Measurements from ENCODE around the gene LYPLA2. TPM values are rescaled to one million over a fixed set of nuclear protein-coding genes. Genes with fewer than 3 reads are reported as not detected.
"Not testable (repeated sequence)": the region's sequence is repeated elsewhere in the genome, so short reads cannot be mapped to it uniquely, and the experiment has no call there.

LYPLA2 gene
- total RNA-seq, 2 experiments from 2014 or later = 37.4 to 37.7 TPM

DNA sequence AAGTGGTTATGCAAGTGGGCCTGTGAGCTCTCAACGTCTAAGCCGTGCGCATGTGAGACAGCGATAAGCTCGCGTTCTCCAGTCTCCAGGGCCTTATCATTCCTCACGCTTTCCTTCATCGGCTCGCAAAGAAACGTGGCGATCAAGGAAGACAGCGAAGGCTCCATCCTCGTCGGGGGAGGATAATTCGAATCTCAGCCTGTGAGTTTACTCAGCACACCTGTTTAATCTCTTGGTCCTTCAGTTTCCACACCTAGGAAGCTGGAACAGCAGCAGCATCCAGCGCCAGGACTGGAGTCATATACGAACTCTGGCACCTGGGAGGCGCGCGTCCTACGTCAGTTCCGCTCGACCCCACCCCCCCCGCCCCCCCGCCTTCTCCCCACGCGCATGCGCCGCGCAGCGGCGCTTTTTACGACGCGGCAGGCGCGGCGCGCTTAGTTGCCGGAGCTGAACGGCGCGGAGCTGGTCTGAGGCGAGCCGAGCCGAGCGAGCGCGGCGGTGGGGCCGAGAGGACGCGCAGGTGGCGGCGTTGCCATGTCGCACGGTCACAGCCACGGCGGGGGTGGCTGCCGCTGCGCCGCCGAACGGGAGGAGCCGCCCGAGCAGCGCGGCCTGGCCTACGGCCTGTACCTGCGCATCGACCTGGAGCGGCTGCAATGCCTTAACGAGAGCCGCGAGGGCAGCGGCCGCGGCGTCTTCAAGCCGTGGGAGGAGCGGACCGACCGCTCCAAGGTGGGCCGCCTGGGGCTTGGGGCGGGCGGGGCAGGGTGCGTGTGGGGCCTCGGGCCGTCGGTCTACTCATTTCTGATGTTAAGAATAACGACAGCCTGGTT is 12.7 kb upstream of the LYPLA2 start, which contains the start of gene PITHD1:
Gene PITHD1 (plus strand): TSS at position 440 of the 836 bp plus-strand sequence. CDS start 98 bp downstream, at position 538.
- Histone ChIP-seq H3K36me3 (ENCODE audit: insufficient read depth, low read length) (peaks cover 18% of the 10 kb centered on the region), H3K4me1 (ENCODE audit: insufficient read depth, low read length) (peaks cover 34% of the 10 kb centered on the region), H3K9me3 (ENCODE audit: control insufficient read depth in 1 of 2, insufficient read depth in 1 of 2, low read length in 2 of 2) (no peaks in the 10 kb centered on the region), H3K27ac (ENCODE audit: low read depth in 1 of 2, low read length in 2 of 2) (peak within 1 kb of the TSS; percentile 81 to 89), H3K27me3 (ENCODE audit: control insufficient read depth in 1 of 2, insufficient read depth in 2 of 2, low read length in 2 of 2) (no peaks in the 10 kb centered on the region), H3K4me3 (ENCODE audit: low read length) (peak within 1 kb of the TSS; percentile 80)
- H3K4me1 Mint-ChIP-seq (ENCODE audit: low read depth) = peaks cover 46% of the 10 kb centered on the region
- POLR2A ChIA-PET = interaction anchor here (0.6 to 3.4 kb wide), 14 partner anchors 13 to 434 kb away, joined by 3 to 28 read pairs (median 4); partner anchors contain the start of genes ELOA, GALE, HMGCL and HNRNPR
- peaks cover 31% of the 10 kb centered on the region for H3K36me3 Mint-ChIP-seq (ENCODE audit: low read depth)
- H3K27ac Mint-ChIP-seq = peak within 1 kb of the TSS; percentile 98
- DNase-seq (peak; percentile 58 to 94 (median 78)), ATAC-seq (ENCODE audit: poor library complexity) (peak; percentile 80)
- CTCF ChIA-PET = interaction anchor here (0.7 to 1.5 kb wide), 2 partner anchors 33 to 87 kb away, joined by 3 to 5 read pairs; no protein-coding TSS in a partner anchor
- TF ChIP-seq, protein P1, sequence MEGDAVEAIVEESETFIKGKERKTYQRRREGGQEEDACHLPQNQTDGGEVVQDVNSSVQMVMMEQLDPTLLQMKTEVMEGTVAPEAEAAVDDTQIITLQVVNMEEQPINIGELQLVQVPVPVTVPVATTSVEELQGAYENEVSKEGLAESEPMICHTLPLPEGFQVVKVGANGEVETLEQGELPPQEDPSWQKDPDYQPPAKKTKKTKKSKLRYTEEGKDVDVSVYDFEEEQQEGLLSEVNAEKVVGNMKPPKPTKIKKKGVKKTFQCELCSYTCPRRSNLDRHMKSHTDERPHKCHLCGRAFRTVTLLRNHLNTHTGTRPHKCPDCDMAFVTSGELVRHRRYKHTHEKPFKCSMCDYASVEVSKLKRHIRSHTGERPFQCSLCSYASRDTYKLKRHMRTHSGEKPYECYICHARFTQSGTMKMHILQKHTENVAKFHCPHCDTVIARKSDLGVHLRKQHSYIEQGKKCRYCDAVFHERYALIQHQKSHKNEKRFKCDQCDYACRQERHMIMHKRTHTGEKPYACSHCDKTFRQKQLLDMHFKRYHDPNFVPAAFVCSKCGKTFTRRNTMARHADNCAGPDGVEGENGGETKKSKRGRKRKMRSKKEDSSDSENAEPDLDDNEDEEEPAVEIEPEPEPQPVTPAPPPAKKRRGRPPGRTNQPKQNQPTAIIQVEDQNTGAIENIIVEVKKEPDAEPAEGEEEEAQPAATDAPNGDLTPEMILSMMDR (IDR thresholded peaks at IDR 0.05) = no peak
- no peaks in the 10 kb centered on the region for H3K27me3 Mint-ChIP-seq
- H3K9me3 Mint-ChIP-seq = no peaks in the 10 kb centered on the region
- intact Hi-C loops (cut with DNase I, micrococcal nuclease) = loop anchor here (1.0 to 5.0 kb wide), 3 partner anchors 13 to 36 kb away; partner anchors contain the start of genes ELOA (in 1 of the 2), GALE (in 1 of the 2) and LYPLA2 (in 1 of the 2)
- peak within 1 kb of the TSS; percentile 92 for H3K4me3 Mint-ChIP-seq

DNA sequence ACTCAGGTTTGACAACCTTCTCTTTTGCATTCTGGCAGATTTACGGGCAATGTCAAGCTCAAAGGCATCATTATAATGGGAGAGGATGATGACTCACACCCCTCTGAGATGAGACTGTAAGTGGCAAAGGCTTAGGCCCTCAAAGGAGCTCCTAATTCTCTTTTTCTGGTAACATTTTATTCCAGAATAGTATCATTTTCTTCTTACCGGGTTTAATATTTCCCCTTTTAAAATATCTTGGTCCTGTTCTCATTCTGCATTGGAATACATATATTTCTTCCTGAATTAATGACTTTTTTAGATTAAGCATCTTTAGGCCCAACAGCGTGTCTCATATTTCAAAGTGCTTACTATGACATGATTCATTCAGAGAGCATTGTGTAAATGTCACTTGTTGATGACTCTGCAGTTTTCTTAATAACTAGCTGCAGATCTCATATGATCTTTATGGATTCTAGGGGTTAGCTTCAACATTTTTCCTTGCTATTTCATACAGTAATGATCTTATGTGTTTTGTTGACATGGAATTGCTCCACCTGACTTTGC is 11.0 kb upstream of the LYPLA2 start:
- H3K9me3 ChIP-seq (ENCODE audit: control insufficient read depth in 1 of 2, insufficient read depth in 1 of 2, low read length in 2 of 2) = no peaks in the 10 kb centered on the region
- H3K9me3 Mint-ChIP-seq = no peaks in the 10 kb centered on the region
- no peak overlapping the region for H3K4me3 ChIP-seq (ENCODE audit: low read length)
- H3K36me3 ChIP-seq (ENCODE audit: insufficient read depth, low read length) = peaks cover 23% of the 10 kb centered on the region
- H3K4me1 ChIP-seq (ENCODE audit: insufficient read depth, low read length) = peaks cover 34% of the 10 kb centered on the region
- H3K4me1 Mint-ChIP-seq (ENCODE audit: low read depth) = peaks cover 38% of the 10 kb centered on the region
- H3K4me3 Mint-ChIP-seq = peak overlapping the region; percentile 88
- ATAC-seq (ENCODE audit: poor library complexity) = no peak
- TF ChIP-seq, protein P1 (IDR thresholded peaks at IDR 0.05) = no peak
- no peak for DNase-seq
- peak overlapping the region; percentile 98 for H3K27ac Mint-ChIP-seq
- no peak overlapping the region for H3K27ac ChIP-seq (ENCODE audit: low read depth in 1 of 2, low read length in 2 of 2)
- peaks cover 46% of the 10 kb centered on the region for H3K36me3 Mint-ChIP-seq (ENCODE audit: low read depth)
- no peaks in the 10 kb centered on the region for H3K27me3 Mint-ChIP-seq
- no peaks in the 10 kb centered on the region for H3K27me3 ChIP-seq (ENCODE audit: control insufficient read depth in 1 of 2, insufficient read depth in 2 of 2, low read length in 2 of 2)
- POLR2A ChIA-PET = interaction anchor here (0.6 to 3.4 kb wide), 7 partner anchors 8 to 180 kb away, joined by 3 to 28 read pairs (median 4); partner anchors contain the start of genes GALE, LYPLA2 and PNRC2
- CTCF ChIA-PET = interaction anchor here (1.2 to 2.5 kb wide), 3 partner anchors 10 to 30 kb away, joined by 4 to 10 read pairs (median 4); no protein-coding TSS in a partner anchor
- intact Hi-C loops (cut with DNase I, micrococcal nuclease) = loop anchor here in 1 of 2 experiments (5.0 kb wide), 1 partner anchor 38 kb away; the partner anchor contains the start of gene ELOA

DNA sequence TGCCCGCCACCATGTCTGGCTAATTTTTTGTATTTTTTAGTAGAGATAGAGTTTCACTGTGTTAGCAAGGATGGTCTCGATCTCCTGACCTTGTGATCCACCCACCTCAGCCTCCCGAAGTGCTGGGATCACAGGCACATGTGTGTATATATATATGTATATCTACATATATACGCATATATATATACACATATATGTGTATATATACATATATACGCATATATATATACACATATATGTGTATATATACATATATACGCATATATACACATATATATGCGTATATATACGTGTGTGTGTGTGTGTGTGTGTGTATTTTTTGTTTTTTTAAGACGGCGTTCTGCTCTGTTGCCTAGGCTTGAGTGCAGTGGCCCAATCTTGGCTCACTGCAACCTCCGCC is 7.8 kb upstream of the LYPLA2 start:
- ATAC-seq (ENCODE audit: poor library complexity); POLR2A ChIA-PET; H3K4me3 ChIP-seq (ENCODE audit: low read length); H3K27me3 ChIP-seq (ENCODE audit: control insufficient read depth in 1 of 2, insufficient read depth in 2 of 2, low read length in 2 of 2); intact Hi-C loops (cut with DNase I, micrococcal nuclease); H3K4me3 Mint-ChIP-seq; H3K27ac Mint-ChIP-seq; H3K9me3 Mint-ChIP-seq; DNase-seq; H3K27me3 Mint-ChIP-seq; H3K27ac ChIP-seq (ENCODE audit: low read depth in 1 of 2, low read length in 2 of 2); H3K9me3 ChIP-seq (ENCODE audit: control insufficient read depth in 1 of 2, insufficient read depth in 1 of 2, low read length in 2 of 2): not testable (repeated sequence)
- peaks cover 24% of the 10 kb centered on the region for H3K4me1 ChIP-seq (ENCODE audit: insufficient read depth, low read length)
- Mint-ChIP-seq H3K36me3 (ENCODE audit: low read depth) (peaks cover 73% of the 10 kb centered on the region), H3K4me1 (ENCODE audit: low read depth) (peaks cover 30% of the 10 kb centered on the region)
- CTCF ChIA-PET = interaction anchor here (1.8 kb wide), 1 partner anchor 11 kb away, joined by 9 read pairs; no protein-coding TSS in a partner anchor
- peaks cover 52% of the 10 kb centered on the region for H3K36me3 ChIP-seq (ENCODE audit: insufficient read depth, low read length)
